H1 (cell line): ENCODE data around the gene GRK6. TPM values are rescaled to one million over a fixed set of nuclear protein-coding genes. Genes with fewer than 3 reads are reported as not detected.

Source experiments
- CTCF ChIA-PET: fragments of 300-600 bp; sonication (Branson Sonifier 250); formaldehyde crosslinking; loops from one replicate; lab custom pipeline; 2021; ENCODE audit not compliant: partially characterized antibody; lab: Charles Lee
- POLR2A ChIA-PET: fragments of 300-600 bp; sonication (Branson Sonifier 250); formaldehyde crosslinking; loops from one replicate; lab custom pipeline; 2021; ENCODE audit warnings: inconsistent platforms; ENCODE audit not compliant: partially characterized antibody; lab: Charles Lee
- DNase-seq, 2 experiments: peaks; one replicate each; pipeline versions ENCODE4 v3.0.0 to v3.0.0-alpha.2; 2010 to 2022; ENCODE audit warnings: low spot score in 2 of 2, low read depth in 1 of 2, mixed read lengths in 1 of 2
- FAIRE-seq: peaks from 2 replicates; lab custom pipeline; 2011; peaks lifted over from hg19 to GRCh38; lab: Jason Lieb, UNC
- H2AFZ ChIP-seq: 2 replicates; pipeline ENCODE4 v1.8.1; 2012; ENCODE audit warnings: low read length, inconsistent platforms
- H2AK5ac ChIP-seq: 2 replicates; pipeline ENCODE4 v1.6.1; 2013; ENCODE audit warnings: low read depth, low read length
- H2BK120ac ChIP-seq: replicated peaks from 2 replicates; pipeline ENCODE3; 2013; ENCODE audit warnings: low read depth, low read length, inconsistent platforms
- H2BK12ac ChIP-seq: 2 replicates; pipeline ENCODE4 v1.6.1; 2013; ENCODE audit warnings: low read depth, low read length
- H2BK15ac ChIP-seq: 2 replicates; pipeline ENCODE4 v1.6.1; 2013; ENCODE audit warnings: low read length
- H2BK20ac ChIP-seq: 2 replicates; pipeline ENCODE4 v1.6.1; 2013; ENCODE audit warnings: low read length
- H2BK5ac ChIP-seq: 2 replicates; pipeline ENCODE4 v1.6.1; 2013; ENCODE audit warnings: low read depth, low read length
- H3K14ac ChIP-seq: 2 replicates; pipeline ENCODE4 v1.6.1; 2013; ENCODE audit warnings: inconsistent platforms; ENCODE audit not compliant: insufficient read length
- H3K18ac ChIP-seq: 2 replicates; pipeline ENCODE4 v1.6.1; 2013; ENCODE audit warnings: low read length; ENCODE audit errors: extremely low read depth
- H3K23ac ChIP-seq: 2 replicates; pipeline ENCODE4 v1.6.1; 2013; ENCODE audit warnings: inconsistent platforms; ENCODE audit not compliant: insufficient read length
- H3K23me2 ChIP-seq: 2 replicates; pipeline ENCODE4 v1.6.1; 2013; ENCODE audit warnings: low read depth, low read length
- H3K27ac ChIP-seq: 2 replicates; pipeline ENCODE4 v1.6.1; 2011; ENCODE audit warnings: low read depth, low read length, inconsistent platforms
- H3K27me3 ChIP-seq, 4 experiments: replicated peaks in 1 of 4; 1 replicate in 1 of 4; 2 replicates in 3 of 4; pipeline versions ENCODE4 v1.6.1 to v1.8.1; 2011 to 2013; ENCODE audit warnings: low read length in 3 of 4, mild to moderate bottlenecking in 3 of 4, inconsistent platforms in 2 of 4, mixed read lengths in 2 of 4, moderate library complexity in 1 of 4; ENCODE audit not compliant: control insufficient read depth in 3 of 4, insufficient read depth in 3 of 4; ENCODE audit errors: extremely low read depth in 1 of 4
- H3K36me3 ChIP-seq, 4 experiments: 2 replicates each; pipeline versions ENCODE4 v1.6.1 to v1.8.1; 2011 to 2013; ENCODE audit warnings: mild to moderate bottlenecking in 4 of 4, low read length in 3 of 4, moderate library complexity in 2 of 4, control low read depth in 1 of 4, inconsistent platforms in 1 of 4; ENCODE audit not compliant: insufficient read depth in 4 of 4, control insufficient read depth in 2 of 4
- H3K4ac ChIP-seq: replicated peaks from 2 replicates; pipeline ENCODE3; 2013; ENCODE audit warnings: low read length, low read depth, mixed read lengths, inconsistent platforms; ENCODE audit not compliant: insufficient read length
- H3K4me1 ChIP-seq, 4 experiments: replicated peaks in 1 of 4; 1 replicate in 1 of 4; 2 replicates in 3 of 4; pipeline versions ENCODE4 v1.6.1 to v1.8.1; 2011 to 2013; ENCODE audit warnings: low read length in 3 of 4, inconsistent platforms in 2 of 4, mixed read lengths in 1 of 4; ENCODE audit not compliant: insufficient read depth in 4 of 4, control insufficient read depth in 3 of 4
- H3K4me2 ChIP-seq, 2 experiments: 2 replicates each; pipeline versions ENCODE4 v1.6.1 to v1.8.1; 2011 to 2013; ENCODE audit warnings: low read depth in 2 of 2, low read length in 2 of 2, control low read depth in 1 of 2, inconsistent platforms in 1 of 2, mild to moderate bottlenecking in 1 of 2; ENCODE audit not compliant: insufficient read depth in 1 of 2
- H3K4me3 ChIP-seq, 4 experiments: fragments of 200-600, 300-600 bp in 1 of 4; sonication (generic), shearing (Covaris generic), sonication (Bioruptor Twin) in 1 of 4; 2 replicates each; pipeline versions ENCODE4 v1.5.1 to v1.8.1; 2011 to 2016; ENCODE audit warnings: low read length in 4 of 4, low read depth in 3 of 4, control low read depth in 2 of 4, inconsistent platforms in 2 of 4, mild to moderate bottlenecking in 2 of 4, mixed read lengths in 1 of 4, moderate library complexity in 1 of 4; ENCODE audit not compliant: insufficient read depth in 2 of 4; ENCODE audit errors: extremely low read depth in 1 of 4
- H3K56ac ChIP-seq: replicated peaks from 2 replicates; pipeline ENCODE3; 2013; ENCODE audit warnings: low read depth, mild to moderate bottlenecking, mixed read lengths, low read length, inconsistent platforms; ENCODE audit not compliant: insufficient read length
- H3K79me1 ChIP-seq: 2 replicates; pipeline ENCODE4 v1.6.1; 2013; ENCODE audit warnings: low read depth, low read length, control low read depth
- H3K79me2 ChIP-seq, 2 experiments: 2 replicates each; pipeline versions ENCODE4 v1.6.1 to v1.8.1; 2012 to 2013; ENCODE audit warnings: low read length in 2 of 2, mild to moderate bottlenecking in 2 of 2, inconsistent platforms in 1 of 2; ENCODE audit not compliant: insufficient read depth in 2 of 2, control insufficient read depth in 1 of 2
- H3K9ac ChIP-seq, 4 experiments: replicated peaks in 1 of 4; 1 replicate in 1 of 4; 2 replicates in 3 of 4; pipeline versions ENCODE4 v1.6.1 to v1.8.1; 2011 to 2013; ENCODE audit warnings: low read depth in 3 of 4, low read length in 3 of 4, control low read depth in 2 of 4, mild to moderate bottlenecking in 2 of 4, moderate library complexity in 2 of 4, inconsistent platforms in 1 of 4; ENCODE audit errors: extremely low read depth in 1 of 4
- H3K9me3 ChIP-seq, 2 experiments: 2 replicates each; pipeline versions ENCODE4 v1.6.1 to v1.8.1; 2012 to 2013; ENCODE audit warnings: mild to moderate bottlenecking in 2 of 2, moderate library complexity in 2 of 2, control low read depth in 1 of 2, inconsistent platforms in 1 of 2, low read depth in 1 of 2, low read length in 1 of 2, mixed read lengths in 1 of 2; ENCODE audit not compliant: insufficient read depth in 2 of 2
- H4K20me1 ChIP-seq, 2 experiments: replicated peaks in 1 of 2; 2 replicates each; pipeline versions ENCODE3 to v1.8.1; 2011 to 2013; ENCODE audit warnings: inconsistent platforms in 2 of 2, low read length in 2 of 2, mild to moderate bottlenecking in 1 of 2; ENCODE audit not compliant: insufficient read depth in 2 of 2, control insufficient read depth in 1 of 2
- H4K5ac ChIP-seq: 2 replicates; pipeline ENCODE4 v1.6.1; 2013; ENCODE audit warnings: low read length, low read depth, mixed read lengths, inconsistent platforms; ENCODE audit not compliant: insufficient read length
- H4K8ac ChIP-seq: 2 replicates; pipeline ENCODE4 v1.8.0; 2013; ENCODE audit warnings: mild to moderate bottlenecking, moderate library complexity, low read length, inconsistent platforms; ENCODE audit not compliant: insufficient read depth; ENCODE audit errors: extremely low read depth
- H4K91ac ChIP-seq: replicated peaks from 2 replicates; pipeline ENCODE3; 2013; ENCODE audit warnings: low read length, mixed read lengths, inconsistent platforms; ENCODE audit not compliant: insufficient read length
- CHD2 ChIP-seq: IDR thresholded peaks from 2 replicates; pipeline ENCODE4 v1.6.1; 2012; ENCODE audit warnings: low read length, improper control_type of control experiment
- WGBS, 2 experiments: shearing (Covaris generic) in 1 of 2; methylation state at CpG; one replicate each; pipeline versions ENCODE4 v1.1.6 to v1.1.7; 2013 to 2015; ENCODE audit warnings: low lambda C conversion rate in 2 of 2, mixed read lengths in 2 of 2, inconsistent platforms in 1 of 2, low coverage in 1 of 2, missing lambda C conversion rate in 1 of 2; ENCODE audit not compliant: insufficient replicate concordance in 2 of 2, insufficient coverage in 1 of 2, insufficient read length in 1 of 2; ENCODE audit errors: extremely low coverage in 1 of 2, missing lambda C conversion rate in 1 of 2; 5-methylcytosine and 5-hydroxymethylcytosine counted together
- polyA plus RNA-seq, 7 experiments: library from polyadenylated mRNA; depleted of rRNA in 3 of 7; stranded (reverse) in 5 of 7; unstranded in 2 of 7; fragments of >200 nt in 5 of 7; fragments of 200-250 nt in 2 of 7; gene quantifications; 1 replicate in 5 of 7; 2 replicates in 1 of 7; 4 replicates in 1 of 7; pipeline versions ENCODE4 v1.2.1 to v1.2.3, GENCODE V29; 2011 to 2013; ENCODE audit warnings: missing spikeins in 2 of 7, mixed read lengths in 2 of 7
- total RNA-seq: library from RNA; stranded (reverse); fragmentation: NEBNext Ultra II Directional; extraction: Animal tissue kit (Norgen Biotek cat#: 25700); gene quantifications from 2 replicates; pipeline ENCODE4 v1.2.1, GENCODE V29; 2021

The GRK6 gene
- total and polyA plus RNA-seq, 2 of the 8 experiments (the other 6 are each of a cell fraction or from before 2014, with no cell fraction given) = 31.8 to 57.8 TPM

GRCh38 chr5:177450667-177451424 lies 24.4 kb downstream of the GRK6 start:
- H2BK20ac ChIP-seq = no peak overlapping the region
- no peak overlapping the region for H4K8ac ChIP-seq
- H3K14ac ChIP-seq = no peak overlapping the region
- WGBS, 2 experiments = 88% methylated on average over 10 of the region's 10 CpGs; no CpG with 5 or more reads in 1 of the 2 experiments
- peaks cover 23% of the 10 kb centered on the region for H3K23me2 ChIP-seq
- H3K27me3 ChIP-seq = peaks cover 0 to 15% (median 10%) of the 10 kb centered on the region in 4 experiments; a peak in 4 of 7 replicates
- no peaks in the 10 kb centered on the region for H3K79me2 ChIP-seq
- no peaks in the 10 kb centered on the region for H3K36me3 ChIP-seq
- no peak overlapping the region for H4K91ac ChIP-seq
- no peak overlapping the region for H3K23ac ChIP-seq
- no peak for TF ChIP-seq CHD2
- DNase-seq (no peak), FAIRE-seq (no peak)
- H2AK5ac ChIP-seq = no peak overlapping the region
- no peak overlapping the region; the same call in 1 of the 2 replicates for H3K18ac ChIP-seq
- no peak overlapping the region for H3K4ac ChIP-seq
- ChIA-PET POLR2A (interaction anchor here (1.0 to 67.5 kb wide), 11 partner anchors 18 to 319 kb away, joined by 4 to 3349 read pairs (median 17); partner anchors contain the start of genes DBN1, DOK3, GRK6 and PDLIM7), CTCF (interaction anchor here (0.5 to 23.6 kb wide), 9 partner anchors 10 to 143 kb away, joined by 4 to 430 read pairs (median 60); partner anchors contain the start of genes F12, PFN3, PRR7 and SLC34A1)
- peaks cover 1 to 3% of the 10 kb centered on the region in 2 experiments for H4K20me1 ChIP-seq
- H3K4me2 ChIP-seq = no peak overlapping the region
- no peaks in the 10 kb centered on the region; the same call in none of the 2 replicates for H3K79me1 ChIP-seq
- peaks cover 0 to 29% (median 17%) of the 10 kb centered on the region in 4 experiments; a peak in 6 of 7 replicates for H3K4me1 ChIP-seq
- H2BK5ac ChIP-seq = no peak overlapping the region
- H3K4me3 ChIP-seq = no peak overlapping the region
- H3K56ac ChIP-seq = no peak overlapping the region
- H3K27ac ChIP-seq = no peak overlapping the region
- no peak overlapping the region for H2BK12ac ChIP-seq
- no peak overlapping the region for H2BK15ac ChIP-seq
- no peak overlapping the region for H3K9ac ChIP-seq
- H4K5ac ChIP-seq = no peak overlapping the region
- H3K9me3 ChIP-seq = no peaks in the 10 kb centered on the region
- H2BK120ac ChIP-seq = no peak overlapping the region
- no peak overlapping the region for H2AFZ ChIP-seq
